GM21381 (cell line): ENCODE data around the gene CHN2.

Source experiments
- ATAC-seq: cut with Tn5 transposase; IDR thresholded peaks from one replicate; pipeline ENCODE4 v1.9.1; 2021; ENCODE audit warnings: mild to moderate bottlenecking, moderate library complexity; ENCODE audit not compliant: unreplicated experiment

Gene CHN2

GRCh38 chr7:29281782-29282541 lies 87.4 kb downstream of the CHN2 start:
- ATAC-seq, result no peak

- ATAC-seq, result no peak
Observed at GRCh38 chr7:29282819-29283414, 88.3 kb downstream of the CHN2 start.

- ATAC-seq, result no peak
Observed at GRCh38 chr7:29284696-29285443, 90.3 kb downstream of the CHN2 start.

DNA sequence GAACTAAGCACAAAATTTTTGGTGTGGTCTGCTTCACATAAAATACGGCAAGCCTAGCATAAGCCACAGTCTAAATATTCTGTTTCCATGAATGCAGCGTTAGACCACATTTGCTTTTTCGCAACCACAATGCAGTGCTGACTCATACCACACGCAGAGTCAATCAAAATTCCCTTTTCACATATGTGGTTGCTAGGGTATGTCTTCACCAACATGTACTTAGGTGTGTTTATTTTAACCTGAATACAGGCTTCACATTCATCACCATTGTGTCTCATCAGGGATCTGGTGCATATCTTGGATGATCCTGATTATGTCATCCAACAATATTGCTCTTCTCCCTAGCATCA lies 90.8 kb downstream of the CHN2 start:
- ATAC-seq, result no peak

DNA sequence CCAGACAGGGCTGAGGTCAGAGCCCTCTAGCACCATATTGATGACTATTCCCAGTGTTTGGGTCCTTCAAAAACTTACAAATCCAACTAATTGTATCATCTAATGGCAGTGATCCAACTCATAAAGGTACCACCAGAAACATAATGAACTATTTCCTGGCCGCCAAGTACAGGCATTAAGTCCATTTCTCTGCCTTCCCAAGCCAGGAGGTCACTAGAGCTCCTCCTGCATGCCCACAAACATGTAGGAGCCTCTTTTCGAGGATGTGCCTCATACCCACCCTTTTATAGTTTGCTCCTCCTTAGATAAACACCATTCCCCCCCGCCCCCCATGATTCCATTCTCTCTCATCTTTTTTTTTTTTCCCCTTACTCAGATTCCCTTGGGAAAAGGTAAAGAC lies 91.3 kb downstream of the CHN2 start:
- no peak for ATAC-seq

DNA sequence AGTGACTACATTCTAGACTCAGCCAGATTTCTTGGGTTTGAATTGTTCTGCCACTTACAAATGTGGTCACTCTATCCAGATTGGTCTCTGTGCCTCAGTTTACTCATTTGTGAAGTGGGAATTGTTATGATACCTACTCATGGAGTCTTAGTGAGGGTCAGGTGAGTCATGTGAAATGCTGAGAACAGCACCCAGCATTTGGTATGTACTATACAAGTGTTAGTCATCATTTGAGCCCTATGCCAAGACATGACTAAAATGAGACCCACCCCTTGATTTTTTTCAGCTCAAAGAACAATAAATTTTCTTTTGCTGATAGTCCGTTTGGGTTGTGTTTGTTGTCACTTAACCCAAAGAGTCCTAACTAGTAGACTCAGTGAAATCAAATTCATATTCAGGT lies 92.8 kb downstream of the CHN2 start:
- ATAC-seq, result no peak

- ATAC-seq, result no peak
Observed at GRCh38 chr7:29288181-29289091, 93.9 kb downstream of the CHN2 start.

DNA sequence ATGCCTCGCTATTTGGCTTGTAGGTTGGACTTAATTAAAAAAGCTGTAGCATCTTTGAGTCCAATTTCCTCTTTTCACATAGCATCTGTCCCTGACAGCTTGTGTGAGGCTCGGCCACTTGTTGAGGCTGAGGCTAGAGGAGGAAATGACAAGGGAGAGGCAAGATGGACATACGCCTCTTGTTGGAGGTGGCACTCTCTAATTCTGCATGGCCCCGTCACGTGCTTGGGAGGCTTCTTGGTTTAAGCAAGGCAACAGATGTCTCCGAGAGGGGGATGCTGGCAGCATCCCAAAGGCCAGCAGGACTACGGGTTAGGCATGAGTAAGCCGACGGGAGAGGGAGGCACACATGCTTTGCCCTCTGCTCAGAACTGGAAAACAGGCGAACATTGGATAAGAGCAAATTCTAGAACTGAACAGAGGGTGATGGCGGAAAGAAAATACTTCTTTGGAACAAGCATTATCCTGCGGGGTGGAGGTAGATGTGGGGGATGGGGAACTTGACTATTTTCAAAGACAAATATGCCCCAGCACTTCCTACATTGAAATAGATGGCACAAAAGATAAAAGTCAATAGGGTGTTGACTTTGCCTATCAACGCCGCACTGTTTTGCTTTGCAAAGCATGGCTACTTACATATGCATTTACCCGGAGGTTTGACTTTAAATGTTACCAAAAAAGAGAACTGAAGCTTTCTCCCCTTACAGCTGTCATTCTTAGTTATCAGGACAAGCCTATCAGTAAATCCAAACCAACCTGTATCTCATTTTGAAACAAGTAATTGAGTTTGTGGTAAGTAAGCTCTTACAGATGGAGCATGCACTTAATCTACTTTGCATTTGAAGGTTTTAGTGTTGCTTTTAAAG lies 94.8 kb downstream of the CHN2 start:
- peak; percentile 73 for ATAC-seq

GRCh38 chr7:29290829-29291228 lies 96.3 kb downstream of the CHN2 start:
- ATAC-seq, result no peak

GRCh38 chr7:29291723-29292618 lies 97.4 kb downstream of the CHN2 start:
- no peak for ATAC-seq

DNA sequence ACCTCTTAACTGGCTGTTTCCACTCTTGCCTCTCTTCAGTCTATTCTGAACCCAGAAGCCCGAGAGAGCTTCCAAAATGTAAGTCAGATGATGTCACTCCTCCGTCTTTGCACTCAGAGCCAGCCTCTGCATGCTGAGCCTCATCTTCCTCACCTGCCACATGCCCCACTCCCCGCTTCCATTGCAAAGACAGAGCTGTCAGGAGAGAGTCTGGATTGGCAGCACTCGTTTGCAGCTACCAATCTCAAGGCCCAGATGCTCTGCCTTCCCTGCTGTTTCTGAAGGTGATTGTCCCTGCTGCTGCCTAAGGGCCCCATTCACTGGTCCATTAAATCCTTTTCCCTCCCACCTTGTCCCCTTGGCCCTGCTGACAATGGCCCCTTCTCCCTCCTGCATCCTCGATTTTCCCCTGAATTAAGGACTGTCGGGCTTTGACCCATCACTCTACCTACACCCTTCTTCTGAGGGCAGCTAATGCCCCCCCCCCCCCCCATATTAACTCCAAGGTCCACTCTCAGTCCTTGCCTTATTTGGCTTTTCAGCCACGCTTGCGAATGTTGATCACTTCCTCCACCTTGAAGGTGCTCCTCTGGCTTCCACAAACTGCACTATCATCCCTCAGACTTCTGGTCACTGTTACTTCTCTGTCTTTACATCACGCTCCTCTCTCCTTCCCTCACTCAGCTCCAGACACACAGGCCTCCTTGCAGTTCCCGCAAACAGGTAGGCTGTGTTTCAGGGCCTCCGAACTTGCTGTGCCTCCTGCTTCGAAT lies 98.5 kb downstream of the CHN2 start:
- no peak for ATAC-seq

DNA sequence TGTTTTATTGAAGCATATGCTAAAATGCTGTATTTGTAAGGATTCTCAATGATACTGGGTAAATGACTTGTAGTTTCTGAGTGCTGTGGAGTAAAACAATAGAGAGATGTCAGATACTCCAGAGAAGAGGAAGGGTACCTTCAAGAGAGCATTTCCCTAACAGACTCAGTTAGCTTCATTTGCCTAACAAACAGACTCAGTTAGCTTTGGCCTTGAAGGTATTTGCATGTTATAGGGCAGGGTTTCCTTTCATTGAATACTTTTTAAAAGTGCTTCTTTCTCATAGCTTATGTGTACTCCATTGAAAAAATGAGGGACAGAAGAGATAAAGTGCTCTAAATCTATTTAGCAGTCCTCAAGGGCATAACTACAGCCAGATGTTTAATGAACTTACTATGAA lies 101.8 kb downstream of the CHN2 start:
- no peak for ATAC-seq

- no peak for ATAC-seq
Observed at GRCh38 chr7:29297194-29297890, 102.8 kb downstream of the CHN2 start.

DNA sequence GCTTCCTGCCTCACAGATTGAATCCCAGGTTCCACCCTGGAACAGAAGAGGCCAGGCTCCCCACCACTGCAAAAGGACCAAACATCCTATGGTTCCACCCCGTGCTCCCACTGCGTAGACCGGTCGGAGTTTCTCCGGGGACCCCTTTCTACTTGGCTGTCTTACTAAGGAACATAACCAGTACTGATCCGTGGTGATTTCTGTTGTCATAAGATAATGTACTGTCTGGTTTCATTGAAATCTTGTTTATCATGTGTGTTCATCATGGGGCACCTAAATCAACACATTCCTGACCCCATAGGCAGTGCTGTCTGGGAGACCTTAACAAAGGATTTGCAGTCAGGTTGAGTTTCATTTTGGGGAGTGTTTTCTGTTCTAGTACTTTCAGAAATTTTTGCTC lies 104.5 kb downstream of the CHN2 start:
- no peak for ATAC-seq

- no peak for ATAC-seq
Observed at GRCh38 chr7:29300026-29300480, 105.5 kb downstream of the CHN2 start.

- ATAC-seq, result no peak
Observed at GRCh38 chr7:29300649-29301048, 106.1 kb downstream of the CHN2 start.

DNA sequence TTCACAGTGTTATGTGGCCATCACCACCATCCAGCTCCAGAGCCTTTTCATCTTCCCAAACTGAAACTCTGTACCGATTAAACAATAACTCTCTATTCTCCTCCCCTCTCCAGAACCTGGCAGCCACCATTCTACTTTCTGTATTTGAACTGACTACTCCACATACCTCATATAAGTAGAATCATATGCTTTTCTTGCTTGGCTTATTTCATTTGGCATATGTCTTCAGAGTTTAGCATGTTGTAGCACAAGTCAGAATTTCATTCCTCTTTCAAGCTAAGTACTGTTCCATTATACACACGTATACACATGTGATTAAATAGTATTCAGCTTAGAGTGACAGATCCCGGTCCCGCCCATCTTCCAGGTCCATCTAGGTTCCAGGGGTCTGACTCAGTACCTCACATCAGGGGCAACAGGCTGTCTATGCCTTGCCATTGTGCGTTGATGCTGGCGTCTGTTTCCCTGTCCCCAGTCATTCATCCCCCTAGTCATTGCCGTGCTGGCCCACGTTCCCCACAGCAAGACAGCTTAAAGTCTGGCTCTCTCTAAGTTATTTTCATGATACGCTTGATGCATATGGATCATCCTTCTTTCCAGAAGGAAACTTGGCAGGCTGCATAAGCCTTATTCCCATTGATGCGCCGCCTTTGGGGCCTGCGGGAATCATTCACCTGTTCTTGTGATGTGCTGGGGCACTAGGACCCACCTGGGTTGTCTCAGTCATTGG lies 108.3 kb downstream of the CHN2 start:
- no peak for ATAC-seq
